ENCODE data around the gene MSLN.

DNA sequence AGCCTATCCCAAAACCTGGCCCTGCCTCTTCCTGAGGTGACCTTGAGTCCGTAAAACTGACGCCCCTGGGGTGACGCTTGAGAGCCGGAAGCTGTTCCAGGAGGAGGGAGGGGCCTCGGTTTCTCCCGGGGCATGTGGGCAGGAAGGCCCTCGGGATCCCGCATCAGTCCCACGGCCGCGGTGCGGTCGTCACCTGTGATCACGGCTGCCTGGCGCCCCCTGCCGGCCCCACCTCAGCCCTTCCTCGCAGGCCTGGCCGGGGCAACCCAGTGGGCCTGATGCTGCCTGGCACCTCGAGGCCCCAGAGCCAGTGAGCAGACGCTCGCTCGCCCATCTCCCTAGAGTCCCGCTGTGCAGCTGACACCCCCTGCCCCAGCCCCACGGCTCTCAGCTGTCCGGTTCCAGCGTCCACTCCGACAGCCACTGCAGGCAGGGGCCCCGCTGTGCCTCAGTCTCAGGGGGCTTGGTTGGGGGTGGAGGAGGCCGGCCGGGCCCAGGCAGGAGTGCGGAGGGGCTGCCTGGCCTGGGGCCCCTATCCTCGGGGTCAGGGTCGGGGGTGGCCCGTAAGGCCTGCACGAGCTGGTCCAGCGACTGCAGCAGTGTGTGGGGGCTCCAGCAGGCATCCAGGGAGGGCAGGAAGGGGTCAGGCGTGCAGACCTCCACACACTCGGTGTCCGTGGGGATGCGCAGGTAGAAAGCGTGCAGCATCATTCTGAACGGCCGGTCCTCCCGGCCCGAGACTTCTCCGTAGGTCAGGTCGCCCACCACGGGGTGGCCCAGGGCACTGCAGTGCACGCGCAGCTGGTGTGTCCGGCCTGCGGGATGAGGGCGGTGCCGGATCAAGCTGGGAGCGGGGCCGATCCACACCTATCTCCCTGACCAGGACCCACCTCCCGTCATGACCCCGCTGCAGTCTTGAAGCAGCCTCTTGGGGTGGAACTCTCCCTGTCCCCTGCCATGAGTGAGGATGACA, 25.3 kb downstream of the MSLN start:
- TF ChIP-seq, protein P1, sequence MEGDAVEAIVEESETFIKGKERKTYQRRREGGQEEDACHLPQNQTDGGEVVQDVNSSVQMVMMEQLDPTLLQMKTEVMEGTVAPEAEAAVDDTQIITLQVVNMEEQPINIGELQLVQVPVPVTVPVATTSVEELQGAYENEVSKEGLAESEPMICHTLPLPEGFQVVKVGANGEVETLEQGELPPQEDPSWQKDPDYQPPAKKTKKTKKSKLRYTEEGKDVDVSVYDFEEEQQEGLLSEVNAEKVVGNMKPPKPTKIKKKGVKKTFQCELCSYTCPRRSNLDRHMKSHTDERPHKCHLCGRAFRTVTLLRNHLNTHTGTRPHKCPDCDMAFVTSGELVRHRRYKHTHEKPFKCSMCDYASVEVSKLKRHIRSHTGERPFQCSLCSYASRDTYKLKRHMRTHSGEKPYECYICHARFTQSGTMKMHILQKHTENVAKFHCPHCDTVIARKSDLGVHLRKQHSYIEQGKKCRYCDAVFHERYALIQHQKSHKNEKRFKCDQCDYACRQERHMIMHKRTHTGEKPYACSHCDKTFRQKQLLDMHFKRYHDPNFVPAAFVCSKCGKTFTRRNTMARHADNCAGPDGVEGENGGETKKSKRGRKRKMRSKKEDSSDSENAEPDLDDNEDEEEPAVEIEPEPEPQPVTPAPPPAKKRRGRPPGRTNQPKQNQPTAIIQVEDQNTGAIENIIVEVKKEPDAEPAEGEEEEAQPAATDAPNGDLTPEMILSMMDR (conservative IDR thresholded peaks at IDR 0.05; ENCODE audit: low read depth, low read length), result peak; percentile 71
- TF ChIP-seq EZH2 (IDR thresholded peaks at IDR 0.05; ENCODE audit: borderline replicate concordance, low read depth, low read length, poor library complexity, severe bottlenecking), result no peak

Data from A673 (cell line).